SU-DHL-6 (cell line): ENCODE results near the gene DUSP22.

Experiments used
- CTCF ChIP-seq: fragments of 200-600 bp; sonication (generic); IDR thresholded peaks from one replicate; pipeline ENCODE4 v1.5.1; 2017; ENCODE audit warnings: antibody characterized with exemption, mild to moderate bottlenecking, low read length, moderate library complexity; ENCODE audit not compliant: insufficient read depth, poor library complexity, severe bottlenecking
- EZH2phosphoT487 ChIP-seq: fragments of 200-600 bp; sonication (generic), shearing (Covaris generic); conservative IDR thresholded peaks from 2 replicates; pipeline ENCODE4 v1.6.1; 2018; ENCODE audit warnings: mild to moderate bottlenecking, antibody characterized with exemption, low read length, moderate library complexity, mixed read lengths

GRCh38 chr6:290111-290922 is 2.0 kb upstream of the DUSP22 start:
- TF ChIP-seq EZH2phosphoT487 (no peak), CTCF (no peak)
